Measurements from ENCODE around the gene POLR1G. TPM values are rescaled to one million over a fixed set of nuclear protein-coding genes. Genes with fewer than 3 reads are reported as not detected.

The POLR1G gene
- total RNA-seq, 1 donor = 10.5 TPM

- Histone ChIP-seq H3K4me3 (ENCODE audit: insufficient read depth, low read length) (no peak overlapping the region), H3K27ac (ENCODE audit: low read depth, low read length) (no peak overlapping the region), H3K4me2 (ENCODE audit: insufficient read depth, low read length) (no peak overlapping the region), H3K79me2 (ENCODE audit: insufficient read depth, low read length) (peaks cover 52% of the 10 kb centered on the region), H3K36me3 (ENCODE audit: insufficient read depth, low read length) (peaks cover 42% of the 10 kb centered on the region), H3K4me1 (ENCODE audit: insufficient read depth, low read length) (peaks cover 20% of the 10 kb centered on the region), H2AFZ (ENCODE audit: low read length) (no peak overlapping the region), H3K27me3 (ENCODE audit: insufficient read depth, low read length) (no peaks in the 10 kb centered on the region), H3K9me3 (ENCODE audit: low read depth, low read length) (no peaks in the 10 kb centered on the region), H4K20me1 (ENCODE audit: insufficient read depth, low read length) (peaks cover 4% of the 10 kb centered on the region)
- TF ChIP-seq CTCF (IDR thresholded peaks at IDR 0.05; ENCODE audit: extremely low read depth, low read depth, low read length) = no peak
- no peak for DNase-seq (ENCODE audit: insufficient read length, low spot score, missing footprints)
Observed at GRCh38 chr19:45419396-45419795, 13.0 kb downstream of the POLR1G start.

- Histone ChIP-seq H4K20me1 (ENCODE audit: insufficient read depth, low read length) (peaks cover 4% of the 10 kb centered on the region), H3K4me1 (ENCODE audit: insufficient read depth, low read length) (peaks cover 24% of the 10 kb centered on the region), H3K27ac (ENCODE audit: low read depth, low read length) (no peak overlapping the region), H2AFZ (ENCODE audit: low read length) (no peak overlapping the region), H3K9me3 (ENCODE audit: low read depth, low read length) (no peaks in the 10 kb centered on the region), H3K27me3 (ENCODE audit: insufficient read depth, low read length) (no peaks in the 10 kb centered on the region), H3K36me3 (ENCODE audit: insufficient read depth, low read length) (peaks cover 37% of the 10 kb centered on the region), H3K79me2 (ENCODE audit: insufficient read depth, low read length) (peaks cover 52% of the 10 kb centered on the region), H3K4me2 (ENCODE audit: insufficient read depth, low read length) (no peak overlapping the region), H3K4me3 (ENCODE audit: insufficient read depth, low read length) (no peak overlapping the region)
- DNase-seq (ENCODE audit: insufficient read length, low spot score, missing footprints) = no peak
- no peak for TF ChIP-seq CTCF (IDR thresholded peaks at IDR 0.05; ENCODE audit: extremely low read depth, low read depth, low read length)
Observed at GRCh38 chr19:45419895-45420294, 13.5 kb downstream of the POLR1G start.

GRCh38 chr19:45420356-45420755, 13.9 kb downstream of the POLR1G start:
- no peak for DNase-seq (ENCODE audit: insufficient read length, low spot score, missing footprints)
- Histone ChIP-seq H3K4me3 (ENCODE audit: insufficient read depth, low read length) (no peak overlapping the region), H4K20me1 (ENCODE audit: insufficient read depth, low read length) (peaks cover 4% of the 10 kb centered on the region), H3K9me3 (ENCODE audit: low read depth, low read length) (no peaks in the 10 kb centered on the region), H3K4me2 (ENCODE audit: insufficient read depth, low read length) (no peak overlapping the region), H3K27me3 (ENCODE audit: insufficient read depth, low read length) (no peaks in the 10 kb centered on the region), H3K79me2 (ENCODE audit: insufficient read depth, low read length) (peaks cover 52% of the 10 kb centered on the region), H2AFZ (ENCODE audit: low read length) (no peak overlapping the region), H3K27ac (ENCODE audit: low read depth, low read length) (no peak overlapping the region), H3K4me1 (ENCODE audit: insufficient read depth, low read length) (peaks cover 28% of the 10 kb centered on the region), H3K36me3 (ENCODE audit: insufficient read depth, low read length) (peaks cover 36% of the 10 kb centered on the region)
- TF ChIP-seq CTCF (IDR thresholded peaks at IDR 0.05; ENCODE audit: extremely low read depth, low read depth, low read length) = no peak

- Histone ChIP-seq H3K27ac (ENCODE audit: low read depth, low read length) (no peak overlapping the region), H3K79me2 (ENCODE audit: insufficient read depth, low read length) (peaks cover 49% of the 10 kb centered on the region), H3K4me3 (ENCODE audit: insufficient read depth, low read length) (no peak overlapping the region), H2AFZ (ENCODE audit: low read length) (no peak overlapping the region), H3K27me3 (ENCODE audit: insufficient read depth, low read length) (no peaks in the 10 kb centered on the region), H4K20me1 (ENCODE audit: insufficient read depth, low read length) (peaks cover 4% of the 10 kb centered on the region), H3K4me2 (ENCODE audit: insufficient read depth, low read length) (no peak overlapping the region), H3K9me3 (ENCODE audit: low read depth, low read length) (no peaks in the 10 kb centered on the region), H3K4me1 (ENCODE audit: insufficient read depth, low read length) (peaks cover 33% of the 10 kb centered on the region), H3K36me3 (ENCODE audit: insufficient read depth, low read length) (peaks cover 32% of the 10 kb centered on the region)
- no peak for TF ChIP-seq CTCF (IDR thresholded peaks at IDR 0.05; ENCODE audit: extremely low read depth, low read depth, low read length)
- no peak for DNase-seq (ENCODE audit: insufficient read length, low spot score, missing footprints)
Observed at GRCh38 chr19:45420871-45421270, 14.4 kb downstream of the POLR1G start.
